GM23248 (cell line): ENCODE data around the gene CBFA2T2.

Experiments
- EZH2 ChIP-seq: fragments of 200-600 bp; sonication (generic); IDR thresholded peaks from 2 replicates; pipeline ENCODE4 v1.6.1; 2018; ENCODE audit warnings: antibody characterized with exemption, mild to moderate bottlenecking; ENCODE audit not compliant: insufficient read depth, poor library complexity, severe bottlenecking
- EZH2phosphoT487 ChIP-seq: fragments of 200-600 bp; sonication (generic); IDR thresholded peaks from 2 replicates; pipeline ENCODE4 v1.6.1; 2018; ENCODE audit warnings: antibody characterized with exemption, moderate library complexity, mild to moderate bottlenecking, low read depth; ENCODE audit not compliant: insufficient read depth

- no peak for TF ChIP-seq EZH2phosphoT487
- no peak for TF ChIP-seq EZH2
Observed at GRCh38 chr20:33482581-33482980, 7.3 kb upstream of the CBFA2T2 start.
